Activated CD8-positive, alpha-beta memory T cell treated with anti-CD3 and anti-CD28 coated beads, Interleukin-2, amount 10 ng/mL, durations not matched to agents 7 days and 5 days (primary cell): Measurements from ENCODE around the gene PANX3. TPM values are rescaled to one million over a fixed set of nuclear protein-coding genes. Genes with fewer than 3 reads are reported as not detected.
A peak's percentile ranks its signal among the peaks of the same experiment; 100 is the strongest.

Experiments
- ATAC-seq: fragments of 150-1000 bp; cut with Tn5 transposase; one replicate; pipeline ENCODE4 v1.10.0; 2021; ENCODE audit warnings: moderate library complexity
- CTCF ChIA-PET: fragments of 350-600 bp; sonication (Branson Sonifier 250); formaldehyde crosslinking; loops from one replicate; lab custom pipeline; 2021; ENCODE audit warnings: antibody characterized with exemption; lab: Charles Lee
- DNase-seq: peaks from one replicate; pipeline ENCODE4 v3.0.0-alpha.2; 2020
- H3K27ac Mint-ChIP-seq: one replicate; pipeline ENCODE4 v1.8.0; 2021; ENCODE audit warnings: mild to moderate bottlenecking, mixed read lengths
- H3K27me3 Mint-ChIP-seq: one replicate; pipeline ENCODE4 v1.8.0; 2021; ENCODE audit warnings: mixed read lengths
- H3K36me3 Mint-ChIP-seq: one replicate; pipeline ENCODE4 v1.8.0; 2021; ENCODE audit warnings: mild to moderate bottlenecking, mixed read lengths
- H3K4me1 Mint-ChIP-seq: one replicate; pipeline ENCODE4 v1.8.0; 2021; ENCODE audit warnings: mixed read lengths
- H3K4me3 Mint-ChIP-seq: one replicate; pipeline ENCODE4 v1.8.0; 2021; ENCODE audit warnings: mild to moderate bottlenecking, moderate library complexity, mixed read lengths
- H3K9me3 Mint-ChIP-seq: one replicate; pipeline ENCODE4 v1.8.0; 2022; ENCODE audit warnings: low read depth, mixed read lengths
- total RNA-seq, 2 experiments: library from RNA; stranded (reverse); gene quantifications; one replicate each; pipeline ENCODE4 v1.2.3, GENCODE V29; 2021

PANX3 gene
- total RNA-seq, 2 experiments from 2014 or later, result not detected

DNA sequence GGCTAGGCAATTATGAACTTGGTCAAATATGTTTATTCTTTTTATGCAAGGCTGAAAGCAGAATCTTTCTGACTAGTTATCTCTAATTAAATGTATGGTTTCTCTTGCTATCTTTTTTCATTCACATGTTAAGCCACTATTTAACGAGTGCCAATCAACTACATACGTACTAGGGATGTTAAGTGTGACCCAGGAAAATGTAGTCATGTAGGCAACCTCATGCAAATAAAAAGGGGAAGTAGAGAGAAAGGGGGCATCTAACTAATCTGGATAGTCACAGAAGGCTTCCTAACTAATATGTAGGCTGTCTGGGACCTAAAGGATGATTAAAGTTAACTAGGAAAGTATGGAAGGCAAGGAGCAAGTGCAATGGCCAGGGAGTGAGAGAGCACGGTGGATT lies 34.9 kb downstream of the PANX3 start:
- CTCF ChIA-PET, result interaction anchor here (1.1 to 4.2 kb wide), 3 partner anchors 18 to 191 kb away, joined by 3 to 30 read pairs (median 14); no protein-coding TSS in a partner anchor
- no peak for ATAC-seq
- Mint-ChIP-seq H3K27me3 (no peaks in the 10 kb centered on the region), H3K27ac (no peak overlapping the region), H3K9me3 (no peaks in the 10 kb centered on the region), H3K4me1 (peaks cover 2% of the 10 kb centered on the region), H3K4me3 (no peak overlapping the region), H3K36me3 (peaks cover under 1% of the 10 kb centered on the region)
- no peak for DNase-seq

DNA sequence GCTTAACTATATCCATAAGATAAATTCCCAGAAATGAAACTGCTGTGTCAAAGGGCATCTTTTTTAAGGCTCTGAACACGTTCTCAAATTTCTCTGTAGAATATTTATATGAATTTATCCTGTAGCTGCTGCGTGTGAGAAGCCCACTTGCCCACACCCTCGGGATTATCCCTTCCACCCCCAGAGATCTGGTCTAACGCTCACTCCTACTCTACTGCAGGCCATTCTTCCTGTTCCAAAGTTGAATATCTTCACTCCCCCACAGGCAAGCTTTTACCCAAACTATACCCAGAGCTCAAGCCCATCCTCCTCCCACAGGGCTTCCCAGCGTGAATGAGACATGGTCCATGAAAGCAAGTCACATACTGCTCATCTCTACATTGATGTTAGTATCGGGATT lies 37.4 kb downstream of the PANX3 start:
- DNase-seq (no peak), ATAC-seq (no peak)
- Mint-ChIP-seq H3K4me1 (peaks cover 2% of the 10 kb centered on the region), H3K27me3 (no peaks in the 10 kb centered on the region), H3K36me3 (no peaks in the 10 kb centered on the region), H3K27ac (no peak overlapping the region), H3K4me3 (no peak overlapping the region), H3K9me3 (no peaks in the 10 kb centered on the region)
- CTCF ChIA-PET, result interaction anchor here (0.9 to 1.0 kb wide), 2 partner anchors 115 to 152 kb away, joined by 3 read pairs; partner anchors contain the start of gene MSANTD2

DNA sequence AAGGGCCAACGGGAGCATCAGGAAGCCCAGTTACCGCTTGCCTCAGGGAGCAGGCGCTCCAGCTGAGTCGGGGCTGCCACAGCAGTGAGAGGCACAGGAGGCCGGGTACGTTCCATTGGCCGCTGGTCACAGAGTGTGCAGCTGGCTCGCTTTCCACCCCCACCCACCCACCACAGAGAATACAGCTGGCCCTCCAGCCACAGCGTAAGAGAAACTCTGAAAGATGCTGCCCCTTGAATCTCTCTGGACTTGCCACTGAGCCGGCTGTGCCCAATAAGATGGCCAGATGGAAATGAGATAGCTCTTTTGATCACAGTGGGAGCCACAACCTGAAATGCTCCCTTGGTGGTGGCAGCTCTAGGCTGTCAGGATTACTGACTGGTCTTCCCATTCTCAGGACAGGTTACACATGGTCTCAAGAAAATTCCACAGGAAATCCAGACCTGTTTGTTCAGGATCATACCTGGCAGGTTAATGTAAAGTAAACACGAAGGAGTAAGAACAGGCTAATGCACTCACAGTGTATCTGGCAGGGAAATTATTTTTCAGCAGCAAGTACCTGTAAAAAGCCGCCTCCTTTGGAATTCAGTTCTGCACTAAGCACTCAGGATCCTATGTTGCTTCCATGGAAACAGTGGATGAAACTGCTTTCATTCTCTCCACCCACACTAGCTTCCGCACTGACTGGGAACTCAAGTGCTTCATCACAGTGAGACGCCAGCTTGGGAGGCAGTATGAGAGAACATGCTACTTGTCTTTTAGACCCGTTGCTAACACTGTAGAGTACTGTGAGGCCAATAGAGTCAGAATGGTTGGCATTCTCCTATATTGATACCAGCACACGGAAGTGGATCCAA lies 45.8 kb downstream of the PANX3 start:
- no peak for ATAC-seq

GRCh38 chr11:124657904-124658303 lies 46.7 kb downstream of the PANX3 start:
- Mint-ChIP-seq H3K27ac (no peak overlapping the region), H3K9me3 (no peaks in the 10 kb centered on the region), H3K4me1 (no peaks in the 10 kb centered on the region), H3K27me3 (no peaks in the 10 kb centered on the region), H3K36me3 (no peaks in the 10 kb centered on the region), H3K4me3 (no peak overlapping the region)
- CTCF ChIA-PET, result no interaction called here
- DNase-seq (no peak), ATAC-seq (no peak)

More for the DNA sequence above, 45.8 kb downstream of the PANX3 start:
- no peak for DNase-seq
- no peaks in the 10 kb centered on the region for H3K27me3 Mint-ChIP-seq
- CTCF ChIA-PET, result no interaction called here
- no peaks in the 10 kb centered on the region for H3K4me1 Mint-ChIP-seq
- H3K36me3 Mint-ChIP-seq, result no peaks in the 10 kb centered on the region
- no peaks in the 10 kb centered on the region for H3K9me3 Mint-ChIP-seq
- H3K4me3 Mint-ChIP-seq, result no peak overlapping the region
- no peak overlapping the region for H3K27ac Mint-ChIP-seq

- no peak for ATAC-seq
- no peaks in the 10 kb centered on the region for H3K4me1 Mint-ChIP-seq
- CTCF ChIA-PET, result interaction anchor here (1.3 kb wide), 1 partner anchor 11 kb away, joined by 8 read pairs; no protein-coding TSS in a partner anchor
These were observed 47.3 kb downstream of the PANX3 start for GRCh38 chr11:124658501-124658900.

GRCh38 chr11:124658986-124659385 lies 47.8 kb downstream of the PANX3 start:
- no peak for DNase-seq
- Mint-ChIP-seq H3K4me3 (no peak overlapping the region), H3K4me1 (no peaks in the 10 kb centered on the region), H3K9me3 (no peaks in the 10 kb centered on the region), H3K27me3 (no peaks in the 10 kb centered on the region), H3K36me3 (no peaks in the 10 kb centered on the region), H3K27ac (no peak overlapping the region)
- CTCF ChIA-PET, result interaction anchor here (1.3 kb wide), 1 partner anchor 11 kb away, joined by 8 read pairs; no protein-coding TSS in a partner anchor
- ATAC-seq, result no peak

More at GRCh38 chr11:124658501-124658900, 47.3 kb downstream of the PANX3 start:
- Mint-ChIP-seq H3K4me3 (no peak overlapping the region), H3K36me3 (no peaks in the 10 kb centered on the region), H3K27me3 (no peaks in the 10 kb centered on the region), H3K9me3 (no peaks in the 10 kb centered on the region), H3K27ac (no peak overlapping the region)
- no peak for DNase-seq

GRCh38 chr11:124661553-124661952 lies 50.3 kb downstream of the PANX3 start:
- no peaks in the 10 kb centered on the region for H3K36me3 Mint-ChIP-seq
- H3K4me1 Mint-ChIP-seq, result no peaks in the 10 kb centered on the region
- no peaks in the 10 kb centered on the region for H3K9me3 Mint-ChIP-seq
- CTCF ChIA-PET, result interaction anchor here (0.5 to 1.8 kb wide), 4 partner anchors 8 to 169 kb away, joined by 3 to 8 read pairs (median 3); no protein-coding TSS in a partner anchor
- H3K27ac Mint-ChIP-seq, result no peak overlapping the region
- no peak for DNase-seq
- H3K4me3 Mint-ChIP-seq, result no peak overlapping the region
- ATAC-seq, result no peak
- H3K27me3 Mint-ChIP-seq, result no peaks in the 10 kb centered on the region

DNA sequence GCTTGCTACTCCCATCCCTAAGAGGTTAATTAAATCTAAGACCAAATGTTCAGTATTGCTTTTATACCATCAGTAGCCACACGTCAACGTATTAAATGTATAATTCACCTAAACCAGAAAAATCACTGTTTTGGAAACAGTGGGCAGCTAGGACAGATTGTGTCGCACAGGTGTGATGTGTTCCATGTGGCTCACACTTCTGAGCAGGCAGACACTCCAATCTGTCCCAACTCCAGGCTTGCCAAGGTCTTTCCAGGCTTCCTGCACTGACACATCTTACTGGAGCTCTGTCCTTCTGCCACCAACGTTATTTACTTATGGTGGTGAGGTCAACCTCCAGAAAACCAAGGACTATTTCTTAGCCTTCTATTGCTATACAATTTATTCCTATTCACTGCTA lies 50.9 kb downstream of the PANX3 start:
- Mint-ChIP-seq H3K36me3 (no peaks in the 10 kb centered on the region), H3K4me1 (no peaks in the 10 kb centered on the region), H3K4me3 (no peak overlapping the region), H3K27me3 (no peaks in the 10 kb centered on the region), H3K27ac (no peak overlapping the region), H3K9me3 (no peaks in the 10 kb centered on the region)
- CTCF ChIA-PET, result interaction anchor here (0.5 to 2.3 kb wide), 4 partner anchors 11 to 168 kb away, joined by 3 to 6 read pairs (median 3); partner anchors contain the start of genes SIAE and SPA17
- no peak for DNase-seq
- no peak for ATAC-seq

- DNase-seq (no peak), ATAC-seq (no peak)
- Mint-ChIP-seq H3K4me1 (no peaks in the 10 kb centered on the region), H3K9me3 (no peaks in the 10 kb centered on the region), H3K27ac (no peak overlapping the region), H3K27me3 (no peaks in the 10 kb centered on the region), H3K4me3 (no peak overlapping the region), H3K36me3 (no peaks in the 10 kb centered on the region)
- CTCF ChIA-PET, result interaction anchor here (2.3 to 3.3 kb wide), 3 partner anchors 10 to 173 kb away, joined by 6 to 14 read pairs (median 9); partner anchors contain the start of genes SIAE and SPA17
These were observed 52.6 kb downstream of the PANX3 start for GRCh38 chr11:124663861-124664260.

GRCh38 chr11:124667601-124668000 lies 56.4 kb downstream of the PANX3 start:
- CTCF ChIA-PET, result interaction anchor here (1.5 to 1.9 kb wide), 2 partner anchors 95 to 126 kb away, joined by 5 read pairs; no protein-coding TSS in a partner anchor
- H3K4me1 Mint-ChIP-seq, result peaks cover 13% of the 10 kb centered on the region

GRCh38 chr11:124669193-124669592 lies 58.0 kb downstream of the PANX3 start:
- no peaks in the 10 kb centered on the region for H3K9me3 Mint-ChIP-seq
- ATAC-seq (no peak), DNase-seq (peak; percentile 56)
- H3K27me3 Mint-ChIP-seq, result no peaks in the 10 kb centered on the region
- H3K36me3 Mint-ChIP-seq, result peaks cover 1% of the 10 kb centered on the region
- H3K4me1 Mint-ChIP-seq, result peaks cover 22% of the 10 kb centered on the region
- no peak overlapping the region for H3K27ac Mint-ChIP-seq
- no peak overlapping the region for H3K4me3 Mint-ChIP-seq
- CTCF ChIA-PET, result interaction anchor here (0.6 to 6.6 kb wide), 34 partner anchors 9 to 267 kb away, joined by 3 to 78 read pairs (median 5); partner anchors contain the start of genes ESAM, MSANTD2, NRGN and ROBO3

More at GRCh38 chr11:124667601-124668000, 56.4 kb downstream of the PANX3 start:
- DNase-seq (no peak), ATAC-seq (no peak)
- Mint-ChIP-seq H3K27me3 (no peaks in the 10 kb centered on the region), H3K36me3 (peaks cover 1% of the 10 kb centered on the region), H3K9me3 (no peaks in the 10 kb centered on the region), H3K4me3 (no peak overlapping the region), H3K27ac (no peak overlapping the region)
